SK-N-MC (cell line): Measurements from ENCODE around the gene BAIAP2L1.

Experiments used
- EZH2 ChIP-seq: fragments of 200-600 bp; sonication (generic); IDR thresholded peaks from one replicate; pipeline ENCODE4 v1.6.1; 2017; ENCODE audit warnings: antibody characterized with exemption
- FOXP2 ChIP-seq: optimal IDR thresholded peaks from 2 replicates; pipeline ENCODE3; 2011; ENCODE audit warnings: mild to moderate bottlenecking, moderate library complexity; ENCODE audit not compliant: insufficient read depth; ENCODE audit errors: extremely low read length, control extremely low read depth
- POLR2AphosphoS5 ChIP-seq: IDR thresholded peaks from 2 replicates; pipeline ENCODE4 v1.6.1; 2012; ENCODE audit warnings: mild to moderate bottlenecking, low read depth, low read length, borderline replicate concordance

DNA sequence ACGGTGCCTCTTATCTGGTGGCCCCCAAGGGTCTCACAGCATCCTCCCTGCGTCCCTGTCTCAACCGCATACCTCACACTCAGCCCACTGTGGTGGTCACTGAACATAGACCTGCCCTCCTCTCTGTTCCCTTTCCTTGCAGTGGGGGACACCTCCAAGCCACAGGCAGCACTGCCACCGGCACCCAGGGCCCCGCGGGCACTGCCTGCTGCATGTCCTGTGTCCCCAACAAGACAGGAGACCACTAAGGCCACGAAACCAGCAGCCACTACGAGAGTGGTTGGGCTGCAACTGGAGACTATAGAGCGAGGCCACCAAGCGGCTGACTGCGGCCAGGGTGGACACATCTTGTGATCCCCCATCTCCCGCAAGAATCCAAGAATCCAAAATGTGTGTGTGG lies 104.1 kb downstream of the BAIAP2L1 start:
- TF ChIP-seq EZH2: no peak
- TF ChIP-seq POLR2AphosphoS5: no peak
- TF ChIP-seq FOXP2: no peak
